NCI-H2171 treated with DMSO at 0.1 percent for 48 hours (cell line): Measurements from ENCODE around the gene GRM4.
"Not testable (repeated sequence)": the region's sequence is repeated elsewhere in the genome, so short reads cannot be mapped to it uniquely, and the experiment has no call there.

Source experiments
- DNase-seq: peaks from one replicate; lab custom pipeline; 2025; lab: John Stamatoyannopoulos, UW

The GRM4 gene

GRCh38 chr6:34021554-34022190 is 124.2 kb downstream of the GRM4 start:
- DNase-seq, result peak; percentile 70

DNA sequence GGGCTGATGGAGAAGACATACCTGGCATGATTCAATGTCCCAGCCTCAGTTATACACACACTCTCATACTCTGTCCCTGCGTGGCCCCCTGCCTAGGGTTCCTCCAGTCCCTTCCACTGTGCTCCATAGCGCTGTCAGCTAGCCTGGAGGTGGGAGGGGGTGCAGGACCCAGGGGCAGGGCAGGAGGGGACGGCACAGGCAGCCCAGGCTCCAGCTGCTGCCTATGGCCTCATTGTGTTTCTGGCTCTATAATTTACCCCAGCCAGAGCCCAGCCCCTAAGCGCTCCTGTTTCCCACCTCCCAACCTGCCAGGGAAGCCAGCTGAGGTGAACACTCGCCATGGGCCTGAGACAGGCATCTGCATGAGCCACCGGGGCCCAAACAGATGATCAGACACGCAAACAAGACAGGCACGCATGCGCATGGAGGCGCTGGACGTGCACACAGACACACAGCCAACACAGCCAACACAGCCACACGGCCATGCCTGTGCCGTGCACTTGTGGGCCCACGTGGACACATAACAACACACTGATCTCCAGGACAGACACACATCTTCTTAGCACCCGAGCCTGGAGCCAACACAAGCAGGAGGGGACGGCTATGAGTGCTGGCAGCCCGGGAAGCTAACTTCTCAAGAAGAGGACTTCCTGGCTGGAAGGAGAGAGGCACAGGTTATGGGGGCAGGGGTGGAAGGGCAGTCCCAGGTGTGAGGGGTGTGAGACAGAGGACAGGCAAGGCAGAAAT is 124.9 kb downstream of the GRM4 start:
- peak; percentile 49 for DNase-seq

DNA sequence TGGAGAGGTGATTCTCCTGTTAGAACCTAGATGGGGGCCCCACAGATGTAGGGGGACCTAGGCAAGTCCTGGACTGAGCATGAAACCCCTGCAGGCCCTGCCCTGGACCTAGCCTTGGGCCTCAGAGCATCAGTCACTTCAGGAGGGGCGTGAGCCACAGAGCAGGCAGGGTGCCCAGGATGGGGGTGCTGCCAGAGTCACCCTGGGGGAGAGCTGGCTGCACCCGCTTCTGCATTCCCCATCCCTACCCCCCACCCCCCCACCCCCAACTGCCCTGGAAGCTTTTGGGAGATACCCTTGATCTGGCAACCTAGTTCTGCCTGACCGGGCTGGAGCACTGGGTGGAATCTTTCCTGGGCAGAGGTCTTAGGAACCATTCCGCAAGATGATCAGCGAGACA is 125.6 kb downstream of the GRM4 start:
- DNase-seq, result no peak

DNA sequence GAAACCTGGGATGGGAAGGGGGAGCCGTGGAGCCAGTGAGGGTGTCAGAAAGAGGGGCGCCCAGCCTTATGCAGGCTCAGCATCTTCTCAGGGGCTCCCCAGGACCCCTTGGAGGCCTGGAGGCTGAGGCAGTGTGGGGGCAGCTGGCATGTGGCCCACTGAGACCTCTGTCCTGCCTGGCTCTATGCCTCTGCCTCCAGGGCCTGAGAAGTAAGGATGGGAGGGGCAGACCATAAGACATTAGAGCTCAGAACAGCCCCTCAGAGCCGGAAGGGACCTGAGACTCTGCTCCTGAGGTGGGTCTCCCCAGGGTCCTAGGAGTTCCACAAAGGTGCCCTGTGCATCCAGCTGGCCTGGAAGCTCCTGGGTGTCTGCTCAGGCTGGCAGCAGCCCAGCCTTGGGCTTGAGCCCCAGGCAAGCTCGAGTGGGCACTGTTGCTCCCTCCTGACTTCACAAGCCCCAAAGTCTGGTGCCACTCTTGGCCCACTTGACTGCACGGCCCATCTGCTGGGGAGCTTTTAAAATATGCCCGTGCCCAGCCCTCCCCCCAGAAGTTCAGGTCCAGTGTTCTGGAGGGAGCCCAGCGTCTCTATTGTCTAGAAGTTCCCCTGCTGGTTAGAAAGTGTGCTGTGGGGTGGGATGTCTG is 126.8 kb downstream of the GRM4 start:
- no peak for DNase-seq

GRCh38 chr6:34018026-34018425 is 127.9 kb downstream of the GRM4 start:
- DNase-seq, result no peak

DNA sequence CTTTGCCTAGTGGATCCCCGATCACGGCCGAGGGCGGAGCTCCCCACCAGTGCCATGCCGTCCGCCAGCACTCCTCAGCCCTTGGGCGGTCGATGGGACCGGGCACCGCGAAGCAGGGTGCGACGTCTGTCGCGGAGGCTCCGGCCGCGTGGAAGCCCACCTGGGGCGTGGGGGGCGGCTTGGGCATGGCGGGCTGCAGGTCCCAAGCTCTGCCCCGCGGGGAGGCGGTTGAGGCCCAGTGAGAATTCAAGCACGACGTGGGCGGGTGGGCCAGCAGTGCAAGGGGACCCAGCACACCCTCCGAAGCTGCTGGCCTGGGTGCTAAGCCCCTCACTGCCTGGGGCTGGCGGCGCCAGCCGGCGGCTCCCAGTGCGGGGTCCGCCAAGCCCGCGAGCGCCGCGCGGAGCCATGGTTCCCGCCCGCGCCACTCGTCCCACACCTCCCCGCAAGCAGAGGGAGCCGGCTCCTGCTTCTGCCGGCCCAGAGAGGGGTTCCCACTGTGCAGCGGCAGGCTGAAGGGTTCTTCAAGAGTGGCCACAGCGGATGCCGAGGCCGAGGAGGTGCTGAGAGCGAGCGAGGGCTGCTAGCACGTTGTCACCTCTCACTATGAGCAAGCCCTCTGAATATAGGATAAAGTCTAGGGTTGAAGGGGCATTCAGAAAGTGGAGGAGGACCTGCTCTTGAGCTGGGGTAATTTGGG is 128.6 kb downstream of the GRM4 start:
- no peak for DNase-seq

GRCh38 chr6:34016573-34016972 is 129.3 kb downstream of the GRM4 start:
- not testable (repeated sequence) for DNase-seq

GRCh38 chr6:34015586-34015985 is 130.3 kb downstream of the GRM4 start:
- DNase-seq, result no peak

- DNase-seq, result no peak
These were observed 134.6 kb downstream of the GRM4 start for GRCh38 chr6:34011264-34011663.

DNA sequence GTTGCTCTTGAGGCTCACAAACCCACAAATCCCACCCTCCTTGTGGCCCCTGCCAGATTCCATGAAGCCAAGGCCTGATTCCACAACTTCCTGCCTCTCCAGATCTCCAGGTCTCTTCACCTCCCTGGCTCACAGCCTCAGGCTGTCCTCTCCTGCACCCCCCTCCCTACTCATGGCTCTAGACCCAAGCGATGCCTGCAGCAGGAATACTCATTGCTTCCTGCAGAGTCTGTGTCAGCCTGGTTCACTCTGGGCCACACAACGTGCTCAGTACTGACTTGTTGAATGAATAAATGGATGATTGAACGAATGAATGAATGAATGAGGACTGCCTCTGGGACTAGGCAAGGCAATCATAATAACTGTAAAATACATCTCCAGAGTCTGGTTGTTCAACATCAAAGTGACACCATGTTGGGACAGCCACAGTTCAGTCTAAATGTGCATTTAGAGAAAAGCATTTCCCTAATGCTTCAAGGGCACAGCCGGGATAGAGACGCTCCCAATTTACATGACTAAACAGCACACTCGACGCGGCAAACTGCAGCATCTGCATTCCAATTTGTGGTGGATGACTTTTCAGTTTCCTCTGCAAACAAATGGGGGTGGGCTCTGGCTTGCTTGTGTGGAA is 139.9 kb downstream of the GRM4 start:
- DNase-seq, result no peak

DNA sequence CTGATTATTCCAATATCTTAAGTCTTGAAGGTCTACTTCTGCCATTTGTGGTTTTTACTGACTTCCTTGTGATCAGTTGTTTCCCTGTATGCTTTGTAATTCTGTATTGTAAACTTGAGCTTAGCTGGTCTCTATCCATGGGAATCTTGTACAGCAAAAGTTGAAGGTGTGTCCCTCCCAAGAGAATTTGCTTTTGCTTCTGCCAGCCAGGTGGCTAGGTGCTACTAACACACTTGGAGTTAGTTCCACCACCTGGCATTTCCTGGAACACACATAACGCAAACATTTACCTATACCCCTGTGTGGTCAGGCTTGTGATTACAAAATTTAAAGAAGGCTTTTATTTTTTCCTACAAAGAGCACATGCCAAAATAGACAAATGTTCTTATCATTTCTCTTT is 141.2 kb downstream of the GRM4 start:
- peak; percentile 96 for DNase-seq

GRCh38 chr6:34003962-34004361 is 141.9 kb downstream of the GRM4 start:
- DNase-seq, result no peak

GRCh38 chr6:34001706-34002621 is 143.9 kb downstream of the GRM4 start:
- no peak for DNase-seq

DNA sequence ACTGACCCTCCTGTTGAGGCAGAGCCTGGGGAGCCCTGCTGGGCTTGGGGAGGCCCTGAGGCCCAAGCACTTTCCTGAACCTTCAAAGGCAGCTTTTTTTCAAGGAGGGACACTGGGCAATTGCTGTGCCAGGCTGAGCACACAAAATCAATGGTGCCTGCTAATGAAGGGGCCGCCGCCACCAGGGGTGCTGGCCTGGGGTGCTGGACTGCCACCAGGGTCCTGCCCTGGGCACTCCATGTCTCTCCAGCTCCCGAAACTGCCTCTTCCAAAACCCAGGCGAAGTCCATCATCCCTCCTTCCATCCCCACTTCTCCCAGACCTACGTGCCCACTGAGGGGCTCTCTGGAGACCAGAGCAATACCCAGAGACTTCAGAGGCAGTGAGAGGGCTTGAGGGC is 145.6 kb downstream of the GRM4 start:
- DNase-seq, result no peak

DNA sequence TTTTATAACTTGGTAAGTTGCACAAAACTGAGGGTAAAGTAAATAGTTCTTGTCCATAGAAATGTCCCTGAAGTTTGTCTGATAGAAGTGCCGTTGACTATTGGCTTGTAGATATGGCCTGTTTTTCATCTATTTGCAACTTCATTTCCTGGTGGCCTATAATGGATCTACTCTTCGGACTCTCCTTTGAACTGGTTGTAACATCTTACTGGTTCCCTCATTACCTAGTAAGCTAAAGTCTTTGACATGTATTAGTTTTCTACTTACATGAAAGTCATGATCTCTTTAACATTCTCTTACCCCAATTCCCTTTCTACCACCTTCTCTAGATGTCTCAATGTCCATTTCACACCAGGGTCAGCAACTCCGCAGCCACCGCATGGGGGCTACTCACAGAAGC is 146.3 kb downstream of the GRM4 start:
- DNase-seq, result no peak

GRCh38 chr6:33998660-33999059 is 147.2 kb downstream of the GRM4 start:
- DNase-seq, result no peak

- DNase-seq, result no peak
These were observed 148.6 kb downstream of the GRM4 start for GRCh38 chr6:33997265-33997664.

DNA sequence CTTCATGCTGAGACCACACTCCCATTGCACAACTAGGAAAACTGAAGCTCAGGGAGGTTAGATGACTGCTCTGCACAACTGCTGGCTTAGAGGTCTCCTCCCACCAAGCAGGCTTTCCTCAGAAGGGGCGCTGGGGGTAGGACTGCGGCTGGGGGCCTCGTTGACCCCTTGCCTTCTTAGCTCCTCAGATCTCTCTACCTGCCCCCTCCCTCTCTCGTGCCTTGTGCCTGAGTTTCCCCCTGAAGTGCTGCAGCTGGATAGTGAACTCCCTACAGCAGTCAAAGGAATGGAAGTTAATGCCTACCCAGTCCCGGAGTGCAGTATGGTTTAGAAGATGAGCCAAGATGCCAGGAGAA is 149.8 kb downstream of the GRM4 start:
- no peak for DNase-seq

- DNase-seq, result no peak
These were observed 150.4 kb downstream of the GRM4 start for GRCh38 chr6:33995309-33996119.
